ENCODE data around the gene CACFD1.

CACFD1 gene

DNA sequence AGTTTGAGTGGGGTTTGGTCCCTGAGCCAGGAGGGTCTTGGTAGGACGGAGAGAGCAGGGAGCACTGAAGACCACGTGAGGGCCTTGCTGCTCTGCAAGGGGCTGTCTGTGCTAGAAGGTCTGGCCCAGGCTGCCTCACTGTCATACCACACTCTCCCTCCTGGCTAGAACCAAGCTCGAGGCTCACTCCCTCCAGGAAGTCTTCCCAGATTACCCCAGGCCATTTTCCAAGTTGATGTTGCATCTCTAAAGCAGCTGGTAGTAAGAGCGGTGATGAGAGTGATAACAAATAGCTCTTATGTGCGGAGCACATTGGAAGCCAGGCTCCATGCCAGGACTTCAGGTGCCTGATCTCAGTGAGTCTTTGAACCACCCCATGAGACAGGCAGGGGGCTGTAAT is 58.4 kb downstream of the CACFD1 start:
- DNase-seq (ENCODE audit: low read depth): no peak

- DNase-seq (ENCODE audit: low read depth): no peak
These were observed 59.1 kb downstream of the CACFD1 start for GRCh38 chr9:133518706-133519449.

DNA sequence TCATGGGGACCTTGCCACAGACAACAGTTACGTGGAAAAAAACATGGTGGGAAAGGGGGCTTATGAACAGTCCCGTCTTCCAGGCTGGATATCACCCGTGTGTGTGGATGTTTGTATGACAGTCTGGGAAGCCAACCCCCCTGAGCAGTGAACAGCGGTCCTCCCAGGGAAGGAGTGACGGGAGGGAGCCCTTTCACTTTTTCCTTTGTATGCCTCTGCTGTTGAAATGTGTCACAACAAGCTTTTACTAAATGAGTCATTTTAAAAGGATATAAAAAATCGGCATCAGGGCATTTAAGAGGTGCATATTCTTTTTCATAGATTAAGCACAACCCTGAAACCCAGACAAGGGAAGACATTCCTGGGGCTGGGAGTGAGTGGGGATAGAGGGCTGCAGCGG is 59.9 kb downstream of the CACFD1 start:
- no peak for DNase-seq (ENCODE audit: low read depth)

DNA sequence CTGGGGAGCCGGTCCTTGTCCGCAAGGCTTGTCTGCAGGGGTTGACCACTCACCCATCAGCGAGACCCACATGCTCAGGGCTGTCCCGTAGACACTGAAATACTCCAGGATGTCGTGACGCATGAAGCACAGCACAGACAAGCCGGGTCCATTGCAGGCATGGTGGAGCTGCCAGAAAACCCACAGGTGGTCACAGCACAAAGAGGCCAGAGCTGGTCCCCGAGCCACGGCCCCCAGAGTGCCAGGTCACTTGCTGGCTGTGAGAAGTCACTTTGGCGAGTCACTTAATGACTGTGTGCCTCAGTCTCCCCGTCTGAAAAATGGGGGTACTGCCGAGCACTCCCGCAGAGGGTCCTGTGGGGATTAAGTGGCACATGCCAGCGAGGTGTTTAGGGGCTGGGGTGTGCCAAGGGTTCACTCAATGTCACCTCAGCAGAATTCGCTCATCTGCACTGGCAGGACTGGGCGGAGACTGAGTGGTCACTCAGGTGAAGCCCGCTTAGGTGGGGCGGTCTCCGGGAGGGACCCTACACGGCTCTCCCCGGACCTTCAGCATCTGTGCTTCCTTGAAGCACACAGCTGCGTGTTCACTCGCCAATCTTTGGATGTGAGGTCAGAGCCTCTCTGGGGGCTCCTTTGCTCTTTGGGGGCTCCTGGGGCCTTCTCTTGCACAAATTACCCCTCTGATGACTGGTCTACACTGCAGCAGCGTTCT is 60.5 kb downstream of the CACFD1 start:
- DNase-seq (ENCODE audit: low read depth): no peak

Measured in stimulated activated CD8-positive, alpha-beta memory T cell treated with anti-CD3 and anti-CD28 coated beads, Interleukin-12 subunit alpha, Interleukin-12 subunit beta, amount 100 ng/mL, for 1 hour (primary cell).